ENCODE measurements around the gene ZNF235. TPM values are rescaled to one million over a fixed set of nuclear protein-coding genes. Genes with fewer than 3 reads are reported as not detected.
A peak's percentile ranks its signal among the peaks of the same experiment; 100 is the strongest.
"Not testable (repeated sequence)": the region's sequence is repeated elsewhere in the genome, so short reads cannot be mapped to it uniquely, and the experiment has no call there.

ZNF235 gene
- 4.5 and 5.0 TPM in 2 replicates for total RNA-seq (2014; rRNA removed; shearing (Covaris generic))

DNA sequence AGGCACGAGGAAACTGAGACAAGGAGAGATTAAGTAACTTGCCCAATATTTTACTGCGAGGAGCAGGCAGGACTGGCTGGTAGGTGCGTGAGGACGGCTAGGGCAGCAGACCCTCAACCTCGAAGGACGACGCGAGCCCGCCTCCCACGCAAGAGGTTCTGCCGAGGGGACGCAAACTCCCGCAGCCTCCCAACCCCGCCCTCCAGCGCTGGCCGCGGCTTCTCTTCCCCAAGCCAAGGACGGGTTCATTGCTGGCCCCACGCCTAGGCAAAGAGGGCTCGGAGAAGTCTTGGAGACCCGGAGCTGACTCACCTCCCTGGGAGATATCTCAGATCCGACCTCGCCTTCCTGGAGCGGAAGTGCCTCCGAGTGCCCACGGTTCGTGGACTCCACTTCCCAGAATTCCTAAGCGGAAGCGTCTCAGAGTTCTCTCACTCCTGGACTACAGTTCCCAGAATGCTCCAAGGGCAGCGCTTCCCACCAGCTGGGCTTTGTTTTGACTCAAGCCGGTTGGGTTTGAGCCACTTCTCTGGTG lies at the start of gene ZNF235:
TSS of gene ZNF235 (minus strand) at position 367 of the 535 bp plus-strand sequence. CDS start 1,621 bp downstream, outside the sequence.
- peak; percentile 99 for DNase-seq (ENCODE audit: low read depth)

DNA sequence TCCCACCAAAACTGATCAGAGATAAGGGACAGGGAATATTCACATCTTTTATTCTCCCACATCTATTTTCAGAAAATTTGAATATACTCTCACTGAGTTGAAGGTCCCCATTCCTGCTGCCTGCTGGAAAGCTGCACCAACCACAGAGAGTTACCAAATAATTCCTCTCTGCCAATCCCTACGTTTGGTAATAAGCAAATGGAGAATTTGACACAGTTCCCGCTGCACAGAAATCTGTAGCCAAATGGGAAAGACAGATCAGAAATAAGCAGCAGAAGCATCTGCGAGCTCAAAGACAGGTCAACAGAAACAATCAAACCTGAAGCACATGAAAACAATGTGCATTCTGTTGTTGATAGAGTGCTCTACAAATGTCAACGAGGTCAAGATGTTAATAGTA lies 41.7 kb upstream of the ZNF235 start:
- DNase-seq (ENCODE audit: low read depth), result no peak

DNA sequence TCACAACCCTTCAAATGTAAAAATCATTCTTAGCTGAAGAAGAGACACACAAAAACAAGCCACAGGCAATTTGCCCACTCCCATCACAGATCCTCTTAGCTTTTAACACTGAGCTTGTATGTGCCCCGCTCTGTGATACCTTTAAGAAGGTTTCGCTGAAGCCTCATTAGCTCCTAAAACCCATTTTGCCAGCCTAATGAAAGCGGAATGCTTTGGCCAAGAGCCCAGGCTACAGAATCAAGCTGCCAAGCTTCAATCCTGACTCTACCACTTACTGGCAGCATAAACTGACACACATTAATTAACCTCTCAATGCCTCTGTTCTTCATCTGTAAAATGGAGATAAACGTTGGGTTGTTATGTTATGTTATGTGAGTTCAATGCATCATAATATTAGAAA lies 41.1 kb upstream of the ZNF235 start:
- DNase-seq (ENCODE audit: low read depth), result no peak

GRCh38 chr19:44344255-44344654 lies 39.4 kb upstream of the ZNF235 start:
- no peak for DNase-seq (ENCODE audit: low read depth)

- DNase-seq (ENCODE audit: low read depth), result no peak
These were observed 37.0 kb upstream of the ZNF235 start for GRCh38 chr19:44341794-44342193.

- not testable (repeated sequence) for DNase-seq (ENCODE audit: low read depth)
These were observed 29.8 kb upstream of the ZNF235 start for GRCh38 chr19:44334639-44335038.

- DNase-seq (ENCODE audit: low read depth), result no peak
These were observed 27.3 kb upstream of the ZNF235 start for GRCh38 chr19:44332145-44332544.

DNA sequence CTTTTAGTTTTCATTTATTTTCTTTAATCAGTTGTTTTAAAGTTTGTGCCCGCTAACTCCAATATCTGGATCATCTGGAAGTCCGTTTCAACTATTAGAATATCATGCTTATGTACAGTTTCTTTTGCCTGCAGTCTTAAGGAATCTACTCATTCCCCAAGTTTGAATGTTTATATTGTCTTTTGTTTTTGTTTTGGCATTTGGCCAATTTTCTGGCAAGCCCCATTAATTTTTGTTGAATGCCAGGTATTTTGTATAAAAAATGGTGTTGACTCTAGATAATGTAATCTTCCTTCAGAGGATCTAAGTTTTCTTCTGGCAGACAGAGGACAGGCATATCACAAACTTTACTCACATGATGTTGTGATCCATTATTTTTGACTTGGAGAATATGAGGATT lies 11.1 kb upstream of the ZNF235 start:
- DNase-seq (ENCODE audit: low read depth), result no peak

GRCh38 chr19:44313231-44313630 lies 8.4 kb upstream of the ZNF235 start:
- no peak for DNase-seq (ENCODE audit: low read depth)

- peak; percentile 30 for DNase-seq (ENCODE audit: low read depth)
These were observed 3.2 kb upstream of the ZNF235 start for GRCh38 chr19:44308011-44308410.

DNA sequence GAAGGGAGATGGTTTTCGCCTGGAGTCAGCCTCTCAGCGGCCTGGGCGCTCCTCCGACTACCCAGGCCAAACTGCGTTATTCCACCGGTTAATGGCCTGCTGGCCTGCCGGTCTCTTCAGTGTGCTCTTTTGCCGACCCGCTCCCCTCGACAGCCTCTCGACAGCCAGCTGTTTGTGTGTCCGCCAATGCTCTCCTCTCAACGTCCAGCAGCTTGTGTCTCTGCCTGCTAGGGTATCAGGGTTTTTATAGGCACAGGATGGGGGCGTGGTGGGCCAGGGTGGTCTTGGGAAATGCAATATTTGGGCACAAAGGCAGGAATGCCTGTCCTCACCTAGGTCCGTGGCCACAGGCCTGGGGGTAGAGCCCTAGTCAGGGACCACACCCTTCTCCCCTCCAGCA lies 1.5 kb upstream of the ZNF235 start:
- DNase-seq (ENCODE audit: low read depth), result no peak

- DNase-seq (ENCODE audit: low read depth), result no peak
These were observed 632 bp upstream of the ZNF235 start for GRCh38 chr19:44305457-44305856.

DNA sequence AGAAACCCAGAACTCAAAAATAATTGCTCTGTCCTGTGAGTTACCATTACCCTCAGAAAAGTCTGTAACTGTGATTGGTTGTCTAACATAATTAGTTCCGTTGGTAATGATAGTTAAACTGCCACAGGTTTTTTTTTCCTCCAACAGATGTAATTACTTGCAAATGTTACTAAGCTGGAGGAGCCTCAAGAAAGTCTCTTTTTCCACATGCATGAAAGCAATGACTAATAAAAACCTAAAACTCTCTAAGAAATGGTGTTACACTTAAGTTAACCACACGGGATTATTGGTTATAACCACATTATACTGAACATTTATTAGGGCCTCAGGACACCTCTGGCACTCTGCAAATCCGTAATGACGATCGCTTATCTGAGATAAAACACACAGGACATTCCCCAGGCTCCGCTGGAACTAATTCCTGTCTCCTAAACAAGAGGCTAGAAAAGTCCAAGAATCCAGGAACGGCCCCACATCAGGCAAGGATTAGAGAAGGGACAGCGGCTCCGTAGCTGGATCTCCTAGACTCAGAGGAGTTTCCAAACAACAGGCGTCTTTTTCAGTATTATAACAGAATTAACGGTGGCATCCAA lies 753 bp downstream of the ZNF235 start:
- peak; percentile 58 for DNase-seq (ENCODE audit: low read depth)

GRCh38 chr19:44303320-44303719 lies 1.5 kb downstream of the ZNF235 start:
- DNase-seq (ENCODE audit: low read depth), result no peak

DNA sequence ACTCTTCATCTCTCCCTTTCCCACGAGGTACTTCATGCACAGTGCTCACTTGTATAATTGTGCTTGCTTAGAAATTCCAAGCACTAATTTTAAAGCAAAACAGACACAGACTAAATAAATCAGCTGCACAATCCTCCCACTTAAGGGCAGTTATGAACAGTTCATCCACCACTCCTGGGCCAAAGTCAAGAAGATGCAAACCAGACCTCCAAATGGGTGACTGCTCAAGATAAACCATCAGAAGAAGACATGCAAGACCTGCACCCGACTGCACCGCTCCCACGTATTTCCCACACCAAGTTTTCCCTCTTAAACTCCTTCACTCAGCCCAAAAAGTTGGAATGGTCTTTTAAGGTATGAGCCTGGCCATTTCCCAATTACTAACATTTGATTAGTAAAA lies 19.9 kb downstream of the ZNF235 start:
- DNase-seq (ENCODE audit: low read depth), result no peak

DNA sequence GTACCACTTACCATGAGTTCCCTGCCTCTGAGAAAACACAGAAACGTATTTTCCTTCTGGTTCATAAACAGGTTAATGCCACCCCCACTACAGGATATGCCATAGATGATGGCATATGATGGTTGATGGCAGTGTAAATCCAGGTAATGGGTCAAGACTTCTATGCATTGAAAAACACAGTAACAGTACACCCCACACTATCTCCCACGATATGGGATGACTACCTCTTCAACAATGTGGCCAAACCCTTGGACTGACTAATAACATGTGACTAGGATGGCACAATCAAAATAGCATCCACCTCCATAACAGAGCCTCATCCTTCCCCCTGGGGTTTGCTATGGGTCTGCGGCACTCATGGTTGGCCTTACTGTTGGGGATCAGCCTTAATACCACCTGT lies 22.0 kb downstream of the ZNF235 start:
- no peak for DNase-seq (ENCODE audit: low read depth)

- DNase-seq (ENCODE audit: low read depth), result no peak
These were observed 23.9 kb downstream of the ZNF235 start for GRCh38 chr19:44280916-44281315.

GRCh38 chr19:44278181-44278690 lies 26.6 kb downstream of the ZNF235 start:
- DNase-seq (ENCODE audit: low read depth), result no peak

GRCh38 chr19:44277331-44277730 lies 27.5 kb downstream of the ZNF235 start:
- no peak for DNase-seq (ENCODE audit: low read depth)

- DNase-seq (ENCODE audit: low read depth), result peak; percentile 15
These were observed 44.0 kb downstream of the ZNF235 start for GRCh38 chr19:44260695-44261446.

GRCh38 chr19:44260343-44260681 lies 44.5 kb downstream of the ZNF235 start:
- DNase-seq (ENCODE audit: low read depth), result no peak

DNA sequence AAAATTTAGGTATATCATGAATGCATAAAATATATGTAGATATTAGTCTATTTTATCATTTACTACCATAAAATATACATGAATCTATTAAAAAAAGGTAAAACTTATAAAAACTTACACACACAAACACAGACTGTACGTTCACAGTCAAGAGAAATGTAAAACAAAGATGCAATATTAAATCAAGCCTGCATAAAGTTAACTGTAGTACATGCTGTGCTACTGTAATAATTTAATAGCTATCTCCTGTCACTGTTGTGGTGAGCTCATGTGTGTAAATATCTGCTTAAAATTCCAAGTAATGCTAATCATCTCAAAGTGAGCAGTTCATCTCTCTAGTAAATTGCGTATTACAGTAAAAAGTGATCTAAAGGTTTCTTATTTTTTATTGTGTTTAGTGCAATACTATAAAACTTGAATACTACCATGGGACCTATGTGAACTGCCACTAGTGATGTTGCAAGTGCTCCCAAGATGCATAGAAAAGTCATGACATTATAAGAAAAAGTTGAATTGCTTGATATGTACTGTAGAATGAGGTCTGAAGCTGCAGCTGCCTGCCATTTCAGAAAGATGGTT lies 45.9 kb downstream of the ZNF235 start:
- DNase-seq (ENCODE audit: low read depth), result no peak

DNA sequence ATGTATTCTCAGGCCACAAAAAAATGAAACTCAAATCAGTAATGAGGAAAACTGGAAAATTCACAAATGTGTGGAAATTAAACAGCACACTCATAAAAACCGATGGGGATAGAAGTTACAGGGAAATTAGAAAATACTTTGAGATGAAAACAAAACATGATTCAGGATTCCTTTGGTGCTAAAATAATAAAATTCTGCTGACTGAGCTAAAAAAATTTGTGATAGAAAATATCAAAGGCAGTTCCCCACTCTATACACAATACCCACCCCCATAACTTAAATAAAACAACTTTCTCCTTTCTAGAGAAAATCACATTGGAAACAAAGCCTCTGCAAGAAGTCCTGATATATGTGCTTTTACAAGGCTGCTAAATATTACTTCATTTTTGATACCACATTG lies 46.7 kb downstream of the ZNF235 start:
- DNase-seq (ENCODE audit: low read depth), result no peak
